OCI-M1 (cell line): ENCODE data around the gene CORO1C.

Experiments used
- DNase-seq: peaks from one replicate; lab custom pipeline; 2025; lab: John Stamatoyannopoulos, UW

Gene CORO1C

GRCh38 chr12:108724054-108724889 is 7.0 kb downstream of the CORO1C start:
- peak; percentile 65 for DNase-seq

- DNase-seq = peak; percentile 38
These were observed 8.1 kb downstream of the CORO1C start for GRCh38 chr12:108722992-108723766.

- DNase-seq = no peak
These were observed 8.9 kb downstream of the CORO1C start for GRCh38 chr12:108722463-108722862.

- DNase-seq = no peak
These were observed 9.5 kb downstream of the CORO1C start for GRCh38 chr12:108721824-108722223.

GRCh38 chr12:108720757-108721514 is 10.4 kb downstream of the CORO1C start:
- no peak for DNase-seq

- DNase-seq = no peak
These were observed 14.1 kb downstream of the CORO1C start for GRCh38 chr12:108717243-108717642.

GRCh38 chr12:108714866-108715265 is 16.5 kb downstream of the CORO1C start:
- DNase-seq = no peak

GRCh38 chr12:108713471-108713870 is 17.8 kb downstream of the CORO1C start:
- DNase-seq = no peak

- no peak for DNase-seq
These were observed 18.5 kb downstream of the CORO1C start for GRCh38 chr12:108712925-108713203.

GRCh38 chr12:108712165-108712924 is 19.0 kb downstream of the CORO1C start:
- no peak for DNase-seq

- no peak for DNase-seq
These were observed 19.7 kb downstream of the CORO1C start for GRCh38 chr12:108711489-108712164.

- DNase-seq = no peak
These were observed 21.6 kb downstream of the CORO1C start for GRCh38 chr12:108709697-108710096.

- no peak for DNase-seq
These were observed 26.8 kb downstream of the CORO1C start for GRCh38 chr12:108704527-108704926.

- no peak for DNase-seq
These were observed 28.6 kb downstream of the CORO1C start for GRCh38 chr12:108702595-108703320.

- peak; percentile 72 for DNase-seq
These were observed 29.4 kb downstream of the CORO1C start for GRCh38 chr12:108701779-108702441.

GRCh38 chr12:108700833-108701541 is 30.3 kb downstream of the CORO1C start:
- no peak for DNase-seq

- DNase-seq = peak; percentile 93
These were observed 31.3 kb downstream of the CORO1C start for GRCh38 chr12:108699955-108700563.

GRCh38 chr12:108697905-108698304 is 33.4 kb downstream of the CORO1C start:
- DNase-seq = no peak

- DNase-seq = no peak
These were observed 34.4 kb downstream of the CORO1C start for GRCh38 chr12:108696996-108697290.
